Trophoblast cell (in vitro differentiated cells and primary cell): ENCODE data around the gene PDE6B.
"Not testable (repeated sequence)": the region's sequence is repeated elsewhere in the genome, so short reads cannot be mapped to it uniquely, and the experiment has no call there.

Experiments used
- DNase-seq, 2 donors: peaks; one replicate each; pipeline ENCODE4 v3.0.0-alpha.2; 2016
- H2AFZ ChIP-seq: 2 replicates; pipeline ENCODE4 v1.6.1; 2013; ENCODE audit warnings: low read length, moderate library complexity, mild to moderate bottlenecking; ENCODE audit not compliant: insufficient read depth, poor library complexity
- H2AK5ac ChIP-seq: 2 replicates; pipeline ENCODE4 v1.6.1; 2013; ENCODE audit warnings: mild to moderate bottlenecking, low read length
- H2BK120ac ChIP-seq: 2 replicates; pipeline ENCODE4 v1.6.1; 2013; ENCODE audit warnings: low read length, mild to moderate bottlenecking, moderate library complexity; ENCODE audit not compliant: insufficient read depth, poor library complexity
- H2BK12ac ChIP-seq: 2 replicates; pipeline ENCODE4 v1.6.1; 2013; ENCODE audit warnings: mild to moderate bottlenecking, low read length, moderate library complexity
- H2BK5ac ChIP-seq: 2 replicates; pipeline ENCODE4 v1.6.1; 2013; ENCODE audit warnings: low read length, low read depth, moderate library complexity, mild to moderate bottlenecking; ENCODE audit not compliant: poor library complexity
- H3K14ac ChIP-seq: 2 replicates; pipeline ENCODE4 v1.6.1; 2013; ENCODE audit warnings: mild to moderate bottlenecking, low read length
- H3K18ac ChIP-seq: 2 replicates; pipeline ENCODE4 v1.6.1; 2013; ENCODE audit warnings: mild to moderate bottlenecking, low read length
- H3K23ac ChIP-seq: 2 replicates; pipeline ENCODE4 v1.6.1; 2013; ENCODE audit warnings: low read length
- H3K27ac ChIP-seq: 2 replicates; pipeline ENCODE4 v1.5.1; 2013; ENCODE audit warnings: low read depth, mild to moderate bottlenecking, inconsistent platforms, low read length, moderate library complexity
- H3K27me3 ChIP-seq: 2 replicates; pipeline ENCODE4 v1.6.1; 2013; ENCODE audit warnings: inconsistent platforms, mild to moderate bottlenecking, low read length, moderate library complexity; ENCODE audit not compliant: insufficient read depth
- H3K36me3 ChIP-seq, 2 experiments: 1 replicate in 1 of 2; 2 replicates in 1 of 2; pipeline ENCODE4 v1.6.1; 2013; ENCODE audit warnings: low read length in 2 of 2, mild to moderate bottlenecking in 2 of 2, moderate library complexity in 1 of 2; ENCODE audit not compliant: insufficient read depth in 2 of 2, control insufficient read depth in 1 of 2
- H3K4ac ChIP-seq: 2 replicates; pipeline ENCODE4 v1.6.1; 2013; ENCODE audit warnings: low read depth, mild to moderate bottlenecking, low read length, moderate library complexity
- H3K4me1 ChIP-seq, 2 experiments: 1 replicate in 1 of 2; 2 replicates in 1 of 2; pipeline ENCODE4 v1.6.1; 2013; ENCODE audit warnings: low read length in 2 of 2, mild to moderate bottlenecking in 2 of 2, moderate library complexity in 1 of 2; ENCODE audit not compliant: insufficient read depth in 2 of 2, control insufficient read depth in 1 of 2
- H3K4me2 ChIP-seq: 2 replicates; pipeline ENCODE4 v1.6.1; 2013; ENCODE audit warnings: inconsistent platforms, mild to moderate bottlenecking, low read length, moderate library complexity
- H3K4me3 ChIP-seq: 2 replicates; pipeline ENCODE4 v1.5.1; 2013; ENCODE audit warnings: mild to moderate bottlenecking, low read depth, low read length, inconsistent platforms
- H3K79me1 ChIP-seq: one replicate; pipeline ENCODE4 v1.6.1; 2013; ENCODE audit warnings: low read length
- H3K79me2 ChIP-seq: 2 replicates; pipeline ENCODE4 v1.6.1; 2013; ENCODE audit warnings: low read length, mild to moderate bottlenecking; ENCODE audit not compliant: control insufficient read depth, insufficient read depth, poor library complexity
- H3K9ac ChIP-seq: 2 replicates; pipeline ENCODE4 v1.6.1; 2013; ENCODE audit warnings: mild to moderate bottlenecking, low read length
- H3K9me3 ChIP-seq: 2 replicates; pipeline ENCODE4 v1.6.1; 2013; ENCODE audit warnings: low read depth, mild to moderate bottlenecking, control low read depth, inconsistent platforms, low read length; ENCODE audit not compliant: insufficient read depth
- H4K12ac ChIP-seq: 2 replicates; pipeline ENCODE4 v1.6.1; 2013; ENCODE audit warnings: low read depth, mild to moderate bottlenecking, low read length, moderate library complexity
- H4K8ac ChIP-seq: 2 replicates; pipeline ENCODE4 v1.6.1; 2013; ENCODE audit warnings: low read depth, mild to moderate bottlenecking, low read length, moderate library complexity
- H4K91ac ChIP-seq: one replicate; pipeline ENCODE4 v1.6.1; 2013; ENCODE audit warnings: low read depth, mild to moderate bottlenecking, low read length, moderate library complexity
- WGBS: extraction: QIAGEN DNeasy Blood & Tissue Kit; methylation state at CpG from one replicate; pipeline ENCODE4 v1.1.7; 2013; ENCODE audit warnings: missing lambda C conversion rate; ENCODE audit not compliant: insufficient read length, insufficient coverage; ENCODE audit errors: extremely low coverage; 5-methylcytosine and 5-hydroxymethylcytosine counted together

Gene PDE6B

DNA sequence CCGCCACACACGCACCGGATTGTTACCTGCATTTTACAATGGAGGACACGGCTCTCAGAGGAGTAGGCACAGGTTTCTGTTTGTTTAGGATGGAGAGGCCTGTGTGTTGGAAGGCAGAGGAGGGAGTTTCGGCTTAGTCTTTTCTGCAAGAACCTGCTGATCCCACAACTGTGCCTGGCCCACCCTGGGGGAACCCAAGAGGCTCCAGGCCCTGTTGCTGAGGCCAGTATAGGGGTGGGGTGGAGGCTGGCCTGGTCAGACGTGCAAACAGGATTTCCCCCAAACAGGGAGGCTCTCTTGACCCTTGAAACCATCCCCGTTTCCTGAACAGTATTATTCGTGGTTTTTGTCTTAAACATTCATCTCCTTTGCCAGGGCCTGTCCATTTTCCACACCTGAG is 64.3 kb downstream of the PDE6B start:
- H4K91ac ChIP-seq = peak overlapping the region; percentile 82

DNA sequence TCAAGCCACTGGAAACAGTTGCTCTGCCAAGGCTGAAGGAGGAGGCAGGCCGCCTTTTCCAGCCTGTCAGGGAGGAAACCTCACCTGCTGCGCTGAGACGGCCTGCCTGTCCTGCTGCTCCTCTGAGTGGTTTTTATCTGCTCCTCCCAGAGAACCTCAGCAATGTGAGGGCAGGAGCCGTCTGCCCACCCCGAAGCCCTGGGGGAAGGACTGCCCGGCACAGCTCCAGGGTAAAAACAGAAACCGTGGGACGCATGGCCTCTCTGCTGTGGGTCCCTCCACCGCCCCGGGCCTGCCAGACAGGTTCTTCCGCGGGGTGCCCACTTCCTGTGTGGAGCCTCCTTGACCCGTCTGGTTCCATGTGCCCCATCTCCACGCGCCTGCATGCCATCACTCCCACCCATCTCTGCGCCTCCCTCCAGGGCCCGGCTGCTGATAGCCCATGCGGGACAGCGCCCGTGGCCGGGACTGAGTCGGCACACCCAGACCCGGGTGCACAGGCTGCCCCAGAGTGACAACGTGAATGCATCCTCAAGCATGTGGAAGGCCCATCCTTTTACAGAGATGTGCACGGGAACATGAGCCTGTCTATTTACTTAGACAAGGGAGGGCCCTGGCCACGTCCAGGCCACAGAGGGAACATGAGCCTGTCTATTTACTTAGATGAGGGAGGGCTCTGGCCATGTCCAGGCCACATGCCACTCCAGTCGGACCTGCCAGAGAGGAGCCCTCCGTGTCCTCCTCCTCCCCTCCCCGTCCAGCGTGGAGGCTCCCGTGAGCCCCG is 67.6 kb downstream of the PDE6B start:
- Histone ChIP-seq H4K91ac (peak overlapping the region; percentile 78), H3K4me2 (no peak overlapping the region)

More for the DNA sequence above, 64.3 kb downstream of the PDE6B start:
- H4K8ac ChIP-seq = peak overlapping the region; percentile 88
- DNase-seq = no peak
- H3K9me3 ChIP-seq = peaks cover 2% of the 10 kb centered on the region
- H3K27me3 ChIP-seq = no peaks in the 10 kb centered on the region
- peak overlapping the region; percentile 63 for H2BK120ac ChIP-seq
- peak overlapping the region; percentile 31 for H3K18ac ChIP-seq
- peak overlapping the region; percentile 69 for H2AFZ ChIP-seq
- peak overlapping the region; percentile 67 for H3K14ac ChIP-seq
- H3K36me3 ChIP-seq = no peaks in the 10 kb centered on the region
- H3K9ac ChIP-seq = no peak overlapping the region
- peak overlapping the region; percentile 19 for H2BK12ac ChIP-seq
- H3K23ac ChIP-seq = no peak overlapping the region
- peak overlapping the region; percentile 76 for H2AK5ac ChIP-seq
- peaks cover 22% of the 10 kb centered on the region for H3K79me1 ChIP-seq
- H2BK5ac ChIP-seq = no peak overlapping the region
- no CpG with 5 or more reads among the region's 8 CpGs for WGBS
- H3K4me1 ChIP-seq = peaks cover 36 to 45% of the 10 kb centered on the region in 2 experiments
- H3K27ac ChIP-seq = no peak overlapping the region
- peak overlapping the region; percentile 13 for H3K4ac ChIP-seq
- peaks cover 6% of the 10 kb centered on the region for H3K79me2 ChIP-seq
- peak overlapping the region; percentile 51 for H4K12ac ChIP-seq
- no peak overlapping the region for H3K4me3 ChIP-seq
- H3K4me2 ChIP-seq = peak overlapping the region; percentile 67

DNA sequence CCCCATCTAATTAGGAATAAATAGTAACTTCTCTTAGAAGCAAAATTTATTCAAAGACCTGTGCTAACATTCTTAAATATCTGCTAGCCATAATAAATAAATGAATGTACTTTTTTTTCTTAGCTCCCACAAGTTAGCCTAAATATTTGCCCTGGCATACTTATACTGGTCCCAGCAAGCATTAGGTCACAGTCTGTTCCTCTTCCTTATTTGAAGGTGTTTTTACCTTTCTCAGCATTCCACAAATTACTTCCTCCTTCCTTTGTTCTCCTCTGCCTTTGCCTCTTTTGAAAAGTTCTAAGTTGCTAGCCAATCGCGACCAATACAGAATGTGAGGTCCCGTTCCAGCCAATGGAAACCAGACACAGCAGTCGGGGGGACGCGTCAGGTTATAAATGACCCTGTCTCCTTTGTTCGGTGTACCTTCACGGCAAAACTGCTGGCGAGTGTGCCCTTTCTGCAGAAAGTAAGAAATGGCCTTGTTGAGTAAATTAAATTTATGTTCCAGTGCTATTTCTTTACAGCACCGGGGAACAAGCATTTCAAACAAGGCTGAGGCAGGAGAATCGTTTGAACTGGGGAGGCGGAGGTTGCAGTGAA is 69.1 kb downstream of the PDE6B start:
- not testable (repeated sequence) for H3K79me2 ChIP-seq, H3K4me3 ChIP-seq, H2BK12ac ChIP-seq, H4K8ac ChIP-seq, H3K4me2 ChIP-seq, H3K23ac ChIP-seq, H3K18ac ChIP-seq, H3K27ac ChIP-seq, H3K14ac ChIP-seq, H3K9me3 ChIP-seq, H4K91ac ChIP-seq, H3K27me3 ChIP-seq, H3K36me3 ChIP-seq, H2BK5ac ChIP-seq, H3K9ac ChIP-seq, H4K12ac ChIP-seq, H3K4ac ChIP-seq, H2AK5ac ChIP-seq, H3K79me1 ChIP-seq, H2AFZ ChIP-seq, H2BK120ac ChIP-seq, DNase-seq
- WGBS = no CpG with 5 or more reads among the region's 12 CpGs
- peaks cover 12 to 17% of the 10 kb centered on the region in 2 experiments for H3K4me1 ChIP-seq

More for the DNA sequence above, 67.6 kb downstream of the PDE6B start:
- Histone ChIP-seq H2BK5ac (peak overlapping the region; percentile 32), H3K36me3 (no peaks in the 10 kb centered on the region), H3K23ac (no peak overlapping the region), H3K4me3 (no peak overlapping the region), H2AK5ac (no peak overlapping the region), H4K12ac (no peak overlapping the region), H3K27me3 (no peaks in the 10 kb centered on the region), H3K14ac (no peak overlapping the region), H3K9me3 (peaks cover 3% of the 10 kb centered on the region), H3K9ac (no peak overlapping the region), H2AFZ (no peak overlapping the region), H3K79me2 (peaks cover 6% of the 10 kb centered on the region), H3K4ac (no peak overlapping the region), H2BK12ac (peak overlapping the region; percentile 42), H3K27ac (peak overlapping the region; percentile 81), H3K4me1 (peaks cover 24 to 32% of the 10 kb centered on the region in 2 experiments), H2BK120ac (peak overlapping the region; percentile 70), H3K79me1 (peaks cover 13% of the 10 kb centered on the region), H3K18ac (no peak overlapping the region), H4K8ac (peak overlapping the region; percentile 24)
- peak; percentile 90 for DNase-seq
- WGBS = no CpG with 5 or more reads among the region's 32 CpGs

DNA sequence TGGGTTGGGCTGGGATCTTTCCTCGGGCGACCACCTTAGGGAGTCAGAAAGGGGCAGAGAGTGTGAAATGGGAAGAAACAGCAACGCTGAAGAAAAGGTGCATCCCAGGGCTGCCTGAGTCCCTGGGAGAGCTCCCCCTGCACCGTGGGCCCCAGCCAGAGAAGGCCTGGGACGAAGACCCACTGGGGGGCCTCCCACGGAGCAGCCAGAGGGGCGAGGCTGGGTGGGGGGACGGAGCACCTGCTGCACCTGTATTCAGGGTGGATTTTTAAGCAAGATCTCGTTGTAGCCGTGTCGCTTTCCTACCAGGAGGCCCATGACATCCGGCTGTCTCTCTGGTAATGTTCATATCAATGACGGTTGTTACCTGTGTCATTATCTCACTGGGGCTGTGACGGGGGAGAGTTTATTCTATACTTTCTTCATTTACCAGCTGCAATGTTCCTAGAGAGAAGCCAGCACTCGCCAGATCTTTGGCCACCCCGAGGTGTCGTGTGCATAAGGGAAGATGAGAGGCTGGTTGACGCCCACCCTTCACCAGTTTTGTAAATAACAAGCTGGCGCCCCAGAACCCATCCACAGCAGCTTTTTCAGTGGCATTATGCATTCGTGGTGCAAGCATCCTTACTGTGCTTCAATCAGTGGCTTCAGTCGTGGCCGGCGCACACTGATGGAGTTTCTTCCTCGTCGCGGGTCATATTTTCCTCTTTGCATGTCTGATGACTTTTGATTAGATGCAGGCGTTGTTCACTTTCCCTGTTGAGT is 74.6 kb downstream of the PDE6B start:
- WGBS = no CpG with 5 or more reads among the region's 27 CpGs
- no peaks in the 10 kb centered on the region for H3K36me3 ChIP-seq

More for the DNA sequence above, 74.6 kb downstream of the PDE6B start:
- Histone ChIP-seq H2BK5ac (no peak overlapping the region), H3K14ac (no peak overlapping the region), H3K27ac (no peak overlapping the region), H3K79me2 (no peaks in the 10 kb centered on the region), H3K4me1 (peaks cover 0 to 4% of the 10 kb centered on the region in 2 experiments), H4K8ac (no peak overlapping the region), H3K79me1 (no peaks in the 10 kb centered on the region), H3K4ac (no peak overlapping the region), H2BK12ac (no peak overlapping the region), H4K91ac (no peak overlapping the region), H3K4me2 (no peak overlapping the region), H3K9me3 (peaks cover 8% of the 10 kb centered on the region), H2AFZ (no peak overlapping the region), H3K9ac (no peak overlapping the region), H2BK120ac (no peak overlapping the region), H2AK5ac (no peak overlapping the region), H3K23ac (no peak overlapping the region), H4K12ac (no peak overlapping the region), H3K4me3 (no peak overlapping the region), H3K18ac (no peak overlapping the region), H3K27me3 (no peaks in the 10 kb centered on the region)
- DNase-seq = no peak
